KOPT-K1 (cell line): ENCODE data around the gene HHIP.

Experiments
- H3K27ac ChIP-seq: fragments of 200-600 bp; sonication (generic); 2 replicates; pipeline ENCODE4 v1.5.1; 2016; ENCODE audit warnings: antibody characterized with exemption, mild to moderate bottlenecking, low read depth, low read length; ENCODE audit not compliant: poor library complexity, severe bottlenecking
- H3K36me3 ChIP-seq: fragments of 200-600 bp; sonication (generic); 2 replicates; pipeline ENCODE4 v1.5.1; 2017; ENCODE audit warnings: antibody characterized with exemption, mild to moderate bottlenecking, low read length, moderate library complexity; ENCODE audit not compliant: insufficient read depth
- H3K9me3 ChIP-seq: fragments of 200-600 bp; sonication (generic); 2 replicates; pipeline ENCODE4 v1.5.1; 2017; ENCODE audit warnings: antibody characterized with exemption, low read length, mild to moderate bottlenecking; ENCODE audit not compliant: insufficient read depth, poor library complexity, severe bottlenecking

The HHIP gene

GRCh38 chr4:144681806-144682205 lies 35.9 kb downstream of the HHIP start:
- Histone ChIP-seq H3K9me3 (peaks cover 10% of the 10 kb centered on the region), H3K27ac (peak overlapping the region; percentile 45), H3K36me3 (peaks cover 46% of the 10 kb centered on the region)

GRCh38 chr4:144683516-144683915 lies 37.6 kb downstream of the HHIP start:
- Histone ChIP-seq H3K36me3 (peaks cover 45% of the 10 kb centered on the region), H3K9me3 (peaks cover 6% of the 10 kb centered on the region), H3K27ac (no peak overlapping the region)

GRCh38 chr4:144685911-144686310 lies 40.0 kb downstream of the HHIP start:
- H3K36me3 ChIP-seq = peaks cover 58% of the 10 kb centered on the region
- no peak overlapping the region for H3K27ac ChIP-seq
- no peaks in the 10 kb centered on the region for H3K9me3 ChIP-seq

GRCh38 chr4:144686921-144687320 lies 41.0 kb downstream of the HHIP start:
- H3K36me3 ChIP-seq = peaks cover 62% of the 10 kb centered on the region
- no peak overlapping the region for H3K27ac ChIP-seq

GRCh38 chr4:144687466-144687865 lies 41.5 kb downstream of the HHIP start:
- H3K36me3 ChIP-seq = peaks cover 67% of the 10 kb centered on the region
- H3K9me3 ChIP-seq = no peaks in the 10 kb centered on the region
- no peak overlapping the region for H3K27ac ChIP-seq

More at GRCh38 chr4:144686921-144687320, 41.0 kb downstream of the HHIP start:
- H3K9me3 ChIP-seq = no peaks in the 10 kb centered on the region

- Histone ChIP-seq H3K9me3 (no peaks in the 10 kb centered on the region), H3K27ac (no peak overlapping the region), H3K36me3 (peaks cover 73% of the 10 kb centered on the region)
Observed at GRCh38 chr4:144688035-144688569, 42.1 kb downstream of the HHIP start.

- H3K9me3 ChIP-seq = no peaks in the 10 kb centered on the region
- H3K27ac ChIP-seq = no peak overlapping the region
- H3K36me3 ChIP-seq = peaks cover 74% of the 10 kb centered on the region
Observed at GRCh38 chr4:144689125-144689524, 43.2 kb downstream of the HHIP start.

- Histone ChIP-seq H3K36me3 (peaks cover 44% of the 10 kb centered on the region), H3K27ac (no peak overlapping the region), H3K9me3 (peaks cover 7% of the 10 kb centered on the region)
Observed at GRCh38 chr4:144695721-144696120, 49.8 kb downstream of the HHIP start.

- Histone ChIP-seq H3K9me3 (peaks cover 7% of the 10 kb centered on the region), H3K27ac (no peak overlapping the region)
Observed at GRCh38 chr4:144696376-144696775, 50.4 kb downstream of the HHIP start.

GRCh38 chr4:144699565-144699964 lies 53.6 kb downstream of the HHIP start:
- H3K27ac ChIP-seq = no peak overlapping the region
- peaks cover 7% of the 10 kb centered on the region for H3K9me3 ChIP-seq
- peaks cover 26% of the 10 kb centered on the region for H3K36me3 ChIP-seq

More at GRCh38 chr4:144696376-144696775, 50.4 kb downstream of the HHIP start:
- H3K36me3 ChIP-seq = peaks cover 41% of the 10 kb centered on the region

GRCh38 chr4:144701683-144702233 lies 55.8 kb downstream of the HHIP start:
- Histone ChIP-seq H3K9me3 (peaks cover 2% of the 10 kb centered on the region), H3K36me3 (peaks cover 27% of the 10 kb centered on the region), H3K27ac (peak overlapping the region; percentile 11)

- Histone ChIP-seq H3K9me3 (no peaks in the 10 kb centered on the region), H3K27ac (no peak overlapping the region), H3K36me3 (peaks cover 35% of the 10 kb centered on the region)
Observed at GRCh38 chr4:144703494-144703893, 57.5 kb downstream of the HHIP start.

- Histone ChIP-seq H3K36me3 (peaks cover 52% of the 10 kb centered on the region), H3K9me3 (no peaks in the 10 kb centered on the region), H3K27ac (no peak overlapping the region)
Observed at GRCh38 chr4:144705601-144706590, 59.9 kb downstream of the HHIP start.

GRCh38 chr4:144709159-144709558 lies 63.2 kb downstream of the HHIP start:
- H3K9me3 ChIP-seq = no peaks in the 10 kb centered on the region
- no peak overlapping the region for H3K27ac ChIP-seq
- peaks cover 82% of the 10 kb centered on the region for H3K36me3 ChIP-seq

- no peaks in the 10 kb centered on the region for H3K9me3 ChIP-seq
- H3K27ac ChIP-seq = no peak overlapping the region
- peaks cover 90% of the 10 kb centered on the region for H3K36me3 ChIP-seq
Observed at GRCh38 chr4:144709793-144710525, 64.0 kb downstream of the HHIP start.
